HG03457 (cell line): Measurements from ENCODE around the gene SMNDC1.

Experiments used
- ATAC-seq: cut with Tn5 transposase; IDR thresholded peaks from one replicate; pipeline ENCODE4 v1.9.1; 2021; ENCODE audit warnings: moderate number of reproducible peaks; ENCODE audit not compliant: unreplicated experiment

The SMNDC1 gene

DNA sequence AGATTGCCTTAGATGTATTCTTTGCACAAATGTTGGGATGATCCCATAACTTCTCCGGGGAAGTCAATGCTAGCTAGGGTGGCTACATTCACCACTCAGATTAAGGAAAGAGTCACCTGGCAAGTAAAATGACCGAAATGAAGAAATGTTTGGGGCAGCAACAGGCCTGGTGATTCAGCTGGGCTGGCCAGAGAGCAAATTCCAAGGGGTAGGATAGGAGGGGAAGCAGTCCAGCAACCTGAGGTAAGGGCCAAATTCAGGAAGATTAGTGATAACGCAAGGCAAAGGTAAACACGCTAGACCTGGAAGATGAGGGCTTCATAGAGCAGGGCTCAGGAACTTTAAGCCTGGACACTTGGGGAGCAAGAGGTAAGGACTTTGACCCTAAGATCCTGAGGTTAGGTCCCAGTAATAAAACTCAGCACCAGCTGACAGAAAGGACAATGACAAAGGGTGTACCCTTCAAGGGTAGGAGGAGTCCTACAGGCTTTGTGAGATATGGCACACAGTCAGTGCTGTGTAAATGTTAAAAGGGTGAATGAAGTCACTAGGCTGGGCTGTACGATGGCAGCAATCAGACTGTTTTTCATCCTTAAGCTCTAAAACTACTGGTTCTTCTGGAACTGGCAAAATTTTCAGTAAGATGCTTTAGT is 22.7 kb upstream of the SMNDC1 start:
- ATAC-seq = no peak

DNA sequence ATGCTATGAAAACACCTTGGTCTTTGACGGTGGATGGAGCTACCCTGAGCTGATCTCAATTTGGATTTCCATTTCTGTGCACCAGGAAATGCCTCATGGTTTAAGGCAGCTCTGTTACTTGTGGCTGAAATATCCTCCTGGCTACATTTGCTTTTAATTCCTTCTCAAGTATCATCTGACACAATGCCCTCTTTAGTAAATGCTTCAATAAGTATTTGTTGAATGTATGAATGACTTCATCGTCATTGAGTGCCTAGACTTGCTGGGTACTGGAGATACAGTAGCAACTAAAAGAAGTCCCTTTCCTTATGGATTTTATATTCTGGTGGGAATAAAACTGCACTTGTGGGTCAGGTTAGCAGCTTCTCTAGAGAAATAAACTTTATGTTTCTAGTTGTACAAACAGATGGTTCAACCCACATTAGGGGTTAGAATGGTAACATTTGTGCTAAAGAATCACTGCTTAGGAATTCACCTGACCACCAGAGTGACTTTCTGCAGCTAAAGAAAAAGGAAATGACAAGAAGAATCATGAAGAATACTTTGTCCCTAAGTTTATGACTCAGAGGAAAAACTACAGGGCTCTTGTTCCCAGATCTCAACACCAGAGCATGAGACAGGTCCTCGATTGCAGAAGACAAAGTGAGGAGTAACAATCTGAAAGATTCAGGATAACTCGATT is 21.8 kb upstream of the SMNDC1 start:
- no peak for ATAC-seq

DNA sequence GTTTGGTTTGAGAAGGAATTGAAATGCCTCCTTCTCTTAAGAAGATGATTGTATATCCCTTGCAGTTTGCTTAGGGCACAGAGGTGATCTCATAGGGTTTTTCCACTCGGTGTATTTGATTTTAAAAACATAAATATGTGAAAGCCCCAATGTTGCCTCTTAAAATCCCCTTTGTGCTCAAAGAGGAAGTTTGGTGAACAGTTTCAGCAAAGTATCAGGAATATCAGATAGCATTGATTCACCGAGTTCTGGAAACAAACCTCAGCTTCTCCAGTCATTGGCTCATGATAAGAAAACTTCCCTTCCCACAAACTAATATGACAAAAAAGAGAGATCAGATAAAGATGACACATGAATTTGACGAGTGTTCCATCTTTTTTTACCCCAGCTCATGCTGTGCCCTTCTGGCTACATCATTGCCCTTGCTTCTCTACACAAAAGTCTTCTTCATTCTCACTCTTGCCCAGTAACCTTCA is 20.1 kb upstream of the SMNDC1 start:
- ATAC-seq = peak; percentile 73

DNA sequence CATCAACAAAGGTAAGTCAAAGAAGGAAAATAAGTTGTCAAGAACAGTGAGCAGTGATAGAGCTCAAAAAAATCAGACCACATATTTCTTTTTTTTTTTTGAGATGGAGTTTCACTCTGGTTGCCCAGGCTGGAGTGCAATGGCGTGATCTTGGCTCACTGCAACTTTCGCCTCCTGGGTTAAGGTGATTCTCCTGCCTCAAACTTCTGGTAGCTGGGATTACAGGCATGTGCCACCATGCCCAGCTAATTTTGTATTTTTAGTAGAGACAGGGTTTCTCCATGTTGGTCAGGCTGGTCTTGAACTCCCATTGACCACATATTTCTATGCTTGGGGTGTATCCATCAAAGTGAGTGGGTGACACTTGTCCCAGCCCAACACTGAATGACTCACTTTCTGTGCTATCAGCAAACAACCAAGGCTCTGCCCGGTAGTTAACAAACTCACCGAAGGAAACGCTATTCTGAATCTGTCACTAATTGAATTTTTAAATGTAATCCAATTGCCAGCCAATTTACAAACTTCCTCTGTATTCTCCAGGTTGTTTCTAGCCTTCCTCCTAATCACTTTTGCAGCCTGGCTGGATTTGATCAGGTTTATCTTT is 19.6 kb upstream of the SMNDC1 start:
- ATAC-seq = peak; percentile 47

DNA sequence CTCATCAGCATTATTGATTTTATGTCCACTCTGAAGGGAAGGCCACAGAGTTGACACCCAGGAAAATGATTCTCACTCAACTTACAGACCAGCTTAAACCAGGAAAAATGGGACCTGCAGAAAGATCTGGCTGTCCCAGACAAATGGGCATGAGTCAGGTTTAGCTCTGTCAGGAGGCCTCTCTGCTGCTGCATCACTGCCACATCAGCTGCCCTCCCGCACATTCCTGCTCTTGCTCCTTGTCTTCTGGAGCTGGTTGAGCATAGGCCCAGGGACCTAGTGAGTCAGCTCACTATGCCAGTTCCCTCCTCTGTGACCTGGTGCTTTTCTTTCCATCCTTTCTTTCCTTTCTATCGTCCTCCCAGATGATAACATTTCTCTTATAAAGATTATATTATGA is 18.8 kb upstream of the SMNDC1 start:
- no peak for ATAC-seq

DNA sequence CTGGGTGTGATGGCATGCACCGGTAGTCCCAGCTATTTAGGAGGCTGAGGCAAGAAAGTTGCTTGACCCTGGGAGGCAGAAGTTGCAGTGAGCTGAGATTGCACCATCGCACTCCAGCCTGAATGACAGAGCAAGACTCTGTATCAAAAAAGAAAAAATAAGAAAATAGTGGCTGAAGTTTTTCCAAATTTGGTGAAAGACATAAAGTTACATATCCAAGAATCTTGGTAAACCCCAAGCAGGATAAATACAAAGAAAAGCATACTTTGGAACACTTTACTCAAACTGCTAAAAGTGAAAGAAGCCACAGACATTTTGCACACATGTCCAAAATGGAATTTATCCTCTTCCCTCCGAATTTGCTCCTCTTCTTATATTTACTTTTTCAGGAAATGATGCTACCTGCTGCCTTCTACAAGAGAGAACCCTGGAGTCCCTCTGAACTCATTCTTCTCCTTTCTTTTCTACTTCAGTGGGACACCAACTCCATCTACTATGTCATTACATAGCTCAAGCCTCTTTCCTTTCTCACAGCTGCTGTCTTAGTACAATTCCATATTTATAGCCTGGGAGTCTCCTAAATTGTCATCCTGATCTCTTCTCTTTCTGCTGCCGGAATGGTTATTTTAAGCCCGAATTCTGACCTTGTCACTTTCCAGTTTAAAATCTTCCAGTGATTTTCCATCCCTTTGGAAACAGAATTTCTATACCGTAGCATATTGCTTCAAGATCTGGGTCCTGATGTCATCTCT is 17.3 kb upstream of the SMNDC1 start:
- ATAC-seq = no peak

DNA sequence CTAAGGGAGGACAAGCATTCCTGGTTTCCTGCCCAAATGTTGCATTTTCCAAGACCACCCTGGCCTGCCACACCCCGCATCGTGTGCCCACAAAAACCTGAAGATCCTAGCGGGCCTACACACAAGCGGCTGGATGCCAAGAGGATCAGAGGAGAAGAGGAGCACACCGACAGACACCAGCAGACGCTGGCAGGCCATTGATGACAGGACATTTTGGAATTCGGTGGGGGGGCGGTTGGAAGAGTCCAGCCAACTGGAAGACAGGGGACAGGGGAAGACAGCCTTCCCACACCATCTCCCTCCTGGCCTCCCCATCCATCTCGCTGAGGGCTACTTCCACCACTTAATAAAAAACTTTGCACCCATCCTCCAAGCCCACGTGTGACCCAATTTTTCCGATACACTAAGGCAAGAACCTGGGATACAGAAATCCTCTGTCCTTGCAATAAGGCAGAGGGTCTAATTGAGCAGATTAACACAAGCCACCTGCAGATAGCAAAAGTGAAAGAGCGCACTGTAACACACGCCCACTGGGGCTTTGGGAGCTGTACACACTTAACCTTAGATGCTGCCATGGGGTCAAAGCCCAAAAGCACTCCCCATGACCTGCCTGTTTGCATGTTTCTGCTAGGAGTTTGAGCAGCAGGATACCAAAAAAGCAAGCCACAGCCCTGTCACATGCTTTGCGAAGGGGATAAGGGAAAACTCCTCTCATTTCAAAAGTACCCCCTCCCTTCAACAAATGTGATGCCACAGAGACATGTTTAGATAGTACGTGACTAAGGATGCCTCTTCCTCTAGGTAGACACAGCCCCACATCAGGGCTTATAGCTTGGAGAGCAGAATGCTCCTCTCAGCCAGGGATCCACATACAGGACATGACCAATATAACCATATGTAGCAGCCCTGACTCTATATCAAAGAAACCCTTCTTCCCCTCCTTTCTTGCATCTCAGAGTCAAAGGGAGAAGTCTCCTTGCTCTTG is 13.4 kb upstream of the SMNDC1 start:
- no peak for ATAC-seq

DNA sequence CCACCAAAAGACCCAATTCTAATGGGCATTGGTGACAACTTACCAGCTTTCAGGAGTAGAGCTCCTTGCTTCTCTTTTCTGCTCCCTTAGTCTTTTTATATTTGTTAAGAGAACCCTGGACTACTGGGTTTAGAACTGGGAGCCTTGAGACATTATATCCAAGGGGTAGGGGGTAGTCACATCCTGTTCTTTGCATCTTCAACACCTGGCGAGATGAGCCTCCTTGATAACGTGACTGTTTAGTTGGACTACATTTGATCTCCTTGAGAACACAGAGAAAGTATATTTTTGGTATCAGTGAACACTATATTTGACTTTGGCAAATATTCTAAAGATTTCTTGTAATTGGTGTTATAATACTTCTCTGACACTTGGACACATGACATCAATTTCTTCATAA is 9.0 kb upstream of the SMNDC1 start:
- ATAC-seq = no peak

DNA sequence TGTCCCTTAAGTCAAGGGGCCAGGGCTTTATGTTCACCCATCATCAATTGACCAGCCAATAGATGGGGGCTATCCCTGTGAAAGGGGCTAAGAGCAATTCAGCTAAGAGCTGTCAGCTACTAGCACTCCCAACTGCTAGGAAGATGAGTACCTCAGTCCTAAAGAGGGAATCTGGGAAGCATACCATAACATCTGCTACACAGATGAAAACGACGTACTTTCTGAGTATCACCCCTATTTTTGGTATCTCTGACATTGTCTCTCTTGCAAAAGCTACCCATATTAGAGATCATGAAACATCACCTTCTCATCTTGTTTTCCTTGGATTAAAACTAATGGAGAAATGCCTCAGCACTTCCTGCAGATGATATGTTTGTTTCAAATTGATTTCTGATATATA is 7.5 kb upstream of the SMNDC1 start:
- ATAC-seq = no peak

DNA sequence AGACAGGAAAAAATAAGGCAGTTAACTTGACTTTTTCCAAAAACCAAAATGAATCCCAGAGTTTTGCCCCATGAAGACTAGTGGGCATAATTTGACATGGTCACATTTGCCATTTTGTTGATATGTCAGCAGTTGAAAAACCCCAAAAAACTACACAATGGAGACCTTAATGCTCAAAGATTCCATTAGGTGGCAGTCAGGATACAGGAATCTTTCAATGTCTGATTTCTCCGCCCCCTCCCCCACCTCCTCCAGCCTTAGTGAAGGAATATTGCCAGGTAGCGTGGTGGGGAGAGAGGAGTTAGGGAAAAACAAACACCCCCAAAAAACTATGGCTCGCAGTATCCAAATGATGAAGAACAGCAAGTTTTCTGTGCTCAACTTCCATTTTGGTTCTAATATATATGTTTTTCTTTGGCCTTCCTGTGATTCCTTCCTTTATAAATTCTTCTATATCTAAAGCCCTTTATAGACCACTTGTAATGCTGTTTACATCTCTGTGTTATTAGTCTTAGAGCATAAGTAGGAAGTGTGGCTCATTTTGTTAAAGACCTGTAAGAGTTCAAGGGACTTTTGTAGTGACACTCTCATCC is 6.7 kb upstream of the SMNDC1 start:
- ATAC-seq = no peak

DNA sequence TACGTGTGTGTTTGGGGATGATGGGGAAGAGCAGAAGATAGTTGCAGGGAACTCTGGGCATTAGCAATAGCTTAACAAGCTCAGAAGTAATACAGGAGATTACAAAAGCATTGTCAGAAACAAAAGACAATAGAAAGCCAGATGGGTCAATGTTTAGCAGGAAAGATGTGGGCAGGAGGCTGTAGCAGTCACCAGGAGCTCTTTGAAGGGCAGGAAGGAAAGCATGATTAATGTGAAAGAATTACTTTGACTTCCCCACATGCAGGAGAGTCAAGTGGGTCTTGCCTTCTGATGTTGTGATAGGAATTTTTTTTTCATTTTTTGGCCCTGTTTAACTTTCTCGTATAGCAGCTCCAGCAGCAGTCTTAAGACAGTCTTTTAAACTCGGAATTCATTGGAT is 6.0 kb upstream of the SMNDC1 start:
- ATAC-seq = no peak

DNA sequence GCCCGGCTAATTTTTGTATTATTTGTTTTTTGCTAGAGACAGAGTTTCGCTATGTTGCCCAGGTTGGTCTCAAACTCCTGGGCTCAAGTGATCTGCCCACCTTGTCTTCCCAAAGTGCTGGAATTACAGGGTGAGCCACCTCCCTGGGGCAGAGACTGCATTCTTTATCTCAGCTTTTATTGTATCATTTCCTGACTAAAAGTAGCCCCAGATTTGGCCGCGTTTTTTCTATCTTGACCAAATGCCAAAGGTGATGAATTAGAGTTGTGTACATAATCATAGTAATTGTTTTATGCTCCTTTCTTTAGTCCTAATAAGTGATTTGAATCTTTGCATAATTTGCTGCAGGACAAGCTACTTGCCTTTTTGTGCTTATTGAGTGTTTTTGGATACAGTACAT is 3.1 kb upstream of the SMNDC1 start:
- ATAC-seq = no peak

DNA sequence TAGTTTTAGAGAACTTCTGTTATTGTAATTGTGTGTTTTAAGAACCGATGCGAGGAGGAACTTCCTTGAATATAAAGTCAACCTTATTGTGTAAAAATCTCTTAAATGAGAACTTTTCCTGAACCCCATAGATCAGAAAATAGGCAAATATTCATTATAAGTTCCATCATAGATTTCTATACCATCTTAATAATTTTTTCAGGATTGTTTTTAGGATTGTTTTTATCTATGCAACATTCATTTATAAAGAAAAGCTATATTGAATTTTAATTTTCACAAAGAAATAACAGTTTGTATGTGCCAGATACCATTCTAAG is 1.7 kb upstream of the SMNDC1 start:
- no peak for ATAC-seq

DNA sequence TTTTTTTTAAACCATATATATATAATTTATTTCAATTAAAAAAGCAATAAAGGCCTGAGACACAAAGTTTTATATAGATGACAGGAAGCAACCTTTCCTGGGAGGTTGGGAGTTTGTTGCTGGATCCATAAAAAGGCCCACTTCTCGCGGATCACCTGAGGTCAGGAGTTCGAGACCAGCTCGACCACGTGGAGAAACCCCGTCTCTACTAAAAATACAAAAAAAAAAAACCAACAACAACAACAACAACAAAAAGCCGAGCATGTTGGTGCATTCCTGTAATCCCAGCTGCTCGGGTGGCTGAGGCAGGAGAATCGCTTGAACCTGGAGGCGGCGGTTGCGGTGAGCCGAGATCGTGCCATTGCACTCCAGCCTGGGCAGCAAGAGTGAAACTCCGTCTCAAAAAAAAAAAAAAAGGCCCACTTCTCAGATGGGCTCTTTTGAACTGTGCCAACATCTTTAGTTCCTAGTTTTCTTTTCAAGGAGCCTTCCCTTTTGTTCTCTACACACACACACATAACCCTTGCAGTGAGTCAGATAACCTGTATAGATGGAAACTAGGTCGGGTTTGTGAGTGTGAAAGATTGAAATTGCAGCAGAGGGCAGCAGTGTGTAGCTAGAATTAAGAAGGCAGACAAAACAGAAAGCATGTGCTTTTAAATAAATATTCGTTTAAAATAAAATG is 1.2 kb upstream of the SMNDC1 start:
- ATAC-seq = peak; percentile 43

DNA sequence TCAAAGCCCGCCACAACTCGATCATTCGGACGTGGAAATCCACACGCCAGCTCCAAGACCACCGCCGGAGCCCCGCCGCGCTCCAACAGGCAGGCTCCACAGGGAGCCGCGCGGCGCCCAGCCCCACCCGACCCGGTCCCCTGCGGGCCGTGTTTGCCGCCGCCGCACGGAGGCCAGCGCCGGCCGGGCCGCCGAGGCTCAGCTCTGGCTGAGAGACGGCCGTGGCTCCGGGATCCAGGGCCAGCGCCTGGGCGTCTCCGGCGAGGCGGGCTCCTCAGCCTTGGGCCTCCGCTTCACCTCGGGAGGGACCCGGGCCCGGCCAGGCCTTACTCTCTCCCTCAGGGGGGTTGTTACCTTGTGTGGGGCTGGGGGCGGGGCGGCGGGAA is 333 bp downstream of the SMNDC1 start:
- ATAC-seq = peak; percentile 15

DNA sequence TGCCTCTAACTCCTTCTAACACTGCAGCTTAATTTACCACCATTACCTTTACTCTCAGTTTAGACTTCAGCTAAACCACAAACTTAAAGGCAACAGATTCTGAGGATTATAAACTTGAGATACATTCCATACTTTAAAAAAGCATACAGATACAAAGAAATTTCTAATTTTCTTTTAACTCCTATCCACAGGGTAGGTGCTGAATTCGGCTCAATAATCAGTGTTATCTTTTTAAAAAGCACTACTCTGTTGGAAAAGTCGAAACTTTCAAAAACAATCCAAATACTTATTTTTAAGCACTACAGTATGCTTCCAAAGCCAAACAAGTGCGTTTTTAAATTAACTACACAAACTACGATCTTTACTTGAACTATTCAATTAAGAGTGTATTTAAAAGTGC is 1.0 kb downstream of the SMNDC1 start:
- ATAC-seq = no peak

DNA sequence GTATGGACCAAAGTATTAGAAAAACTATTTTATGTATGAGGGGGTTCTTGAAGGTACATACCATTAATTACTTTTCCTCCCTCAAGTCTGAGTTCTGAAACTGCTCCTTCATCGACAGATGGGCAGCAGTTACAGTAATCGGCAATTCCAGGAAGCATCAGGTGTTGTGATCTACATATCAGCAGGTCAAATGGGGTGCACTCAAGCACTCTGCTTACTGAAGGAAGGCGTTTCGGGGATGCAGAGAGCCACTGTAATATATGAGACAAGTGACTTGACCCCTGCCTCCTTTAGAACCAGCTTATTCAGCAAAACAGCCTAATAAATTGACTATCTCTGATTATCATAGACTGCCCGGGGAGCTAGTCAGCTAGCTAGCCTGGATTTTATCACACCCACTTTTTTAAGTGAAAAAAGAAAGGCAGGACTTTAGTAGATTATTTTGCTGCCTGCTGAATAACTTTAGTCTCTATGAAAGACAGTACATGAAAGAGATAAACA is 4.2 kb downstream of the SMNDC1 start:
- no peak for ATAC-seq

DNA sequence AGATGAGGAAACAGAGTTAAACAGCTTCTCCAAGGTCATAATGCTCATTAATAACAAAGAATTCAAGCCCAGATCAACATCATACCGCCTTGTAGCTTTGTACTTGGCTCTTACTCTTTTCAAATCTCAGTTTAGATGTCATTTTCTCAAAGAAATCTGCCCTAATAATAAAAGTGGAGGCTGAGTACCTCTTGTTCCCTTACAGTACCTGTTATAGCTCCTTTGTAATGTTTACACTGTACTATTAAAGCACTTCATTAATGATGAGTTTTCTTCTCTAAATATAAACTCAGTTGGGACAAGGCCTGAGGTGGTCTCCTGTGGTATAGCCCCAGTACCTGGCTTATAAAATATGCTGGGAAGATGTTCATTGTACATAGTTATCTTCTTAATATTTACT is 7.8 kb downstream of the SMNDC1 start:
- no peak for ATAC-seq

DNA sequence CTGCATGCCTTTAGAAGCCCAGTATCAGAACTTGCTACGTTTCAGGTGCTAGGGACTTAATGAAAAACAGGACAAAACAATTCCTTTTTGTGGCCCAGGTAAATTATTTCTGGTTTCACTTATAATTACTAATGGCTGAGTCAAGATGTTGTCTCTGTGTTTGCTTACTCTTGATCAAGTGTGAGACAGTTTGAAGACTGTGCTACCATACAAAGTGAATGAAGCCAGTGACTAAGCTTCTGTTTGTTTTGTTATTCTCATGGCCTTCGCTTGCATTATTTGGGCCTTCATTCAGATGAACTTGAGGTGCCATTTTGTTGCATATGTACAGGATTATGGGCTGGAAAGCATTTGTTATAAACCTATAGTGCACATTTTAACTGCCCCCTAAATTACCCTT is 17.9 kb downstream of the SMNDC1 start:
- no peak for ATAC-seq

DNA sequence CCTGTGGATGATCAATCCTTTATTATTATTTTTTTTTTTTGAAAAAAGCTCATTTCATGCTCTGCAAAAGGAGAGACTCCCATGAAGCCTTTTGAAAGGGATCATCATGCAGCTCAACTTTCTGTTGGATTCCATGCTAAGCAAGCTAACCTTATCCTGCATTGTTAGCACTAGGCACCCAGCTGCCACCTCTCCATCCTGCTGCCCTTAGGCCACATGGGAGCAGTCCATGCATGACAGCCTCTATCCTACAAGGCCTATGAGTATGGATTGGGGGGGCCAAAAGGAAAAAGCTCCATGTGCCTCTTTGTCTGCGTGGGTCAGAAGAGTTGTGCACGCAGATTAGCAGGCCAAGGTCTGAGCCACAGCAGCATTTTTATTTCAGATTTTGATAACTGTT is 19.2 kb downstream of the SMNDC1 start:
- no peak for ATAC-seq
